ENCODE results near the gene ANKRD28. TPM values are rescaled to one million over a fixed set of nuclear protein-coding genes. Genes with fewer than 3 reads are reported as not detected.

The ANKRD28 gene
- total and polyA plus RNA-seq, 2 of the 8 experiments (the other 6 are each of a cell fraction or from before 2014, with no cell fraction given), result 39.1 to 61.7 TPM

DNA sequence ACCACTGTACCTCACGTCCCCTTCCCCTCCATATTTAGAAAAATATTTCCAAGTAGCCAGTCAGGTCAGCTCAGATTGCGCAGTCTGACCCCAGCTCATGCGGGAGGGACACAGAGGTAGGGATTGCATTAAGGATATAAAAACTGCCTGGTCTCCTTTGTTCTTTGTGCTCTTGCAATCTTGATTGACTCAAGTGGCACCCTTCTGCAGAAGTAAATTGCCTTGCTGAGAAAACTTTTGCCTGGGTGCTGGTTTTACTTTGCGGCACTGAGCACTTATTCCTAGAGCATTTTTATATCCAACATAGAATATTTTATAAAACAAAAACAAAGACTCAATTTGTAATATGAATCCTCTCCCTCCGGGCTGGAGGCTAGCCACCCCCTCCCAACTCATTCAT lies 141.4 kb downstream of the ANKRD28 start (continued):
- TF ChIP-seq, protein P1, sequence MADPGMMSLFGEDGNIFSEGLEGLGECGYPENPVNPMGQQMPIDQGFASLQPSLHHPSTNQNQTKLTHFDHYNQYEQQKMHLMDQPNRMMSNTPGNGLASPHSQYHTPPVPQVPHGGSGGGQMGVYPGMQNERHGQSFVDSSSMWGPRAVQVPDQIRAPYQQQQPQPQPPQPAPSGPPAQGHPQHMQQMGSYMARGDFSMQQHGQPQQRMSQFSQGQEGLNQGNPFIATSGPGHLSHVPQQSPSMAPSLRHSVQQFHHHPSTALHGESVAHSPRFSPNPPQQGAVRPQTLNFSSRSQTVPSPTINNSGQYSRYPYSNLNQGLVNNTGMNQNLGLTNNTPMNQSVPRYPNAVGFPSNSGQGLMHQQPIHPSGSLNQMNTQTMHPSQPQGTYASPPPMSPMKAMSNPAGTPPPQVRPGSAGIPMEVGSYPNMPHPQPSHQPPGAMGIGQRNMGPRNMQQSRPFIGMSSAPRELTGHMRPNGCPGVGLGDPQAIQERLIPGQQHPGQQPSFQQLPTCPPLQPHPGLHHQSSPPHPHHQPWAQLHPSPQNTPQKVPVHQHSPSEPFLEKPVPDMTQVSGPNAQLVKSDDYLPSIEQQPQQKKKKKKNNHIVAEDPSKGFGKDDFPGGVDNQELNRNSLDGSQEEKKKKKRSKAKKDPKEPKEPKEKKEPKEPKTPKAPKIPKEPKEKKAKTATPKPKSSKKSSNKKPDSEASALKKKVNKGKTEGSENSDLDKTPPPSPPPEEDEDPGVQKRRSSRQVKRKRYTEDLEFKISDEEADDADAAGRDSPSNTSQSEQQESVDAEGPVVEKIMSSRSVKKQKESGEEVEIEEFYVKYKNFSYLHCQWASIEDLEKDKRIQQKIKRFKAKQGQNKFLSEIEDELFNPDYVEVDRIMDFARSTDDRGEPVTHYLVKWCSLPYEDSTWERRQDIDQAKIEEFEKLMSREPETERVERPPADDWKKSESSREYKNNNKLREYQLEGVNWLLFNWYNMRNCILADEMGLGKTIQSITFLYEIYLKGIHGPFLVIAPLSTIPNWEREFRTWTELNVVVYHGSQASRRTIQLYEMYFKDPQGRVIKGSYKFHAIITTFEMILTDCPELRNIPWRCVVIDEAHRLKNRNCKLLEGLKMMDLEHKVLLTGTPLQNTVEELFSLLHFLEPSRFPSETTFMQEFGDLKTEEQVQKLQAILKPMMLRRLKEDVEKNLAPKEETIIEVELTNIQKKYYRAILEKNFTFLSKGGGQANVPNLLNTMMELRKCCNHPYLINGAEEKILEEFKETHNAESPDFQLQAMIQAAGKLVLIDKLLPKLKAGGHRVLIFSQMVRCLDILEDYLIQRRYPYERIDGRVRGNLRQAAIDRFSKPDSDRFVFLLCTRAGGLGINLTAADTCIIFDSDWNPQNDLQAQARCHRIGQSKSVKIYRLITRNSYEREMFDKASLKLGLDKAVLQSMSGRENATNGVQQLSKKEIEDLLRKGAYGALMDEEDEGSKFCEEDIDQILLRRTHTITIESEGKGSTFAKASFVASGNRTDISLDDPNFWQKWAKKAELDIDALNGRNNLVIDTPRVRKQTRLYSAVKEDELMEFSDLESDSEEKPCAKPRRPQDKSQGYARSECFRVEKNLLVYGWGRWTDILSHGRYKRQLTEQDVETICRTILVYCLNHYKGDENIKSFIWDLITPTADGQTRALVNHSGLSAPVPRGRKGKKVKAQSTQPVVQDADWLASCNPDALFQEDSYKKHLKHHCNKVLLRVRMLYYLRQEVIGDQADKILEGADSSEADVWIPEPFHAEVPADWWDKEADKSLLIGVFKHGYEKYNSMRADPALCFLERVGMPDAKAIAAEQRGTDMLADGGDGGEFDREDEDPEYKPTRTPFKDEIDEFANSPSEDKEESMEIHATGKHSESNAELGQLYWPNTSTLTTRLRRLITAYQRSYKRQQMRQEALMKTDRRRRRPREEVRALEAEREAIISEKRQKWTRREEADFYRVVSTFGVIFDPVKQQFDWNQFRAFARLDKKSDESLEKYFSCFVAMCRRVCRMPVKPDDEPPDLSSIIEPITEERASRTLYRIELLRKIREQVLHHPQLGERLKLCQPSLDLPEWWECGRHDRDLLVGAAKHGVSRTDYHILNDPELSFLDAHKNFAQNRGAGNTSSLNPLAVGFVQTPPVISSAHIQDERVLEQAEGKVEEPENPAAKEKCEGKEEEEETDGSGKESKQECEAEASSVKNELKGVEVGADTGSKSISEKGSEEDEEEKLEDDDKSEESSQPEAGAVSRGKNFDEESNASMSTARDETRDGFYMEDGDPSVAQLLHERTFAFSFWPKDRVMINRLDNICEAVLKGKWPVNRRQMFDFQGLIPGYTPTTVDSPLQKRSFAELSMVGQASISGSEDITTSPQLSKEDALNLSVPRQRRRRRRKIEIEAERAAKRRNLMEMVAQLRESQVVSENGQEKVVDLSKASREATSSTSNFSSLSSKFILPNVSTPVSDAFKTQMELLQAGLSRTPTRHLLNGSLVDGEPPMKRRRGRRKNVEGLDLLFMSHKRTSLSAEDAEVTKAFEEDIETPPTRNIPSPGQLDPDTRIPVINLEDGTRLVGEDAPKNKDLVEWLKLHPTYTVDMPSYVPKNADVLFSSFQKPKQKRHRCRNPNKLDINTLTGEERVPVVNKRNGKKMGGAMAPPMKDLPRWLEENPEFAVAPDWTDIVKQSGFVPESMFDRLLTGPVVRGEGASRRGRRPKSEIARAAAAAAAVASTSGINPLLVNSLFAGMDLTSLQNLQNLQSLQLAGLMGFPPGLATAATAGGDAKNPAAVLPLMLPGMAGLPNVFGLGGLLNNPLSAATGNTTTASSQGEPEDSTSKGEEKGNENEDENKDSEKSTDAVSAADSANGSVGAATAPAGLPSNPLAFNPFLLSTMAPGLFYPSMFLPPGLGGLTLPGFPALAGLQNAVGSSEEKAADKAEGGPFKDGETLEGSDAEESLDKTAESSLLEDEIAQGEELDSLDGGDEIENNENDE (IDR thresholded peaks at IDR 0.05; ENCODE audit: insufficient replicate concordance, low read length), result no peak
- TF ChIP-seq EZH2 (IDR thresholded peaks at IDR 0.05; ENCODE audit: low read depth, low read length, severe bottlenecking) (no peak), BRCA1 (IDR thresholded peaks at IDR 0.05; ENCODE audit: low read depth, low read length) (no peak), JUN (IDR thresholded peaks at IDR 0.05; ENCODE audit: low read depth, low read length) (no peak)
- TF ChIP-seq, protein P2, sequence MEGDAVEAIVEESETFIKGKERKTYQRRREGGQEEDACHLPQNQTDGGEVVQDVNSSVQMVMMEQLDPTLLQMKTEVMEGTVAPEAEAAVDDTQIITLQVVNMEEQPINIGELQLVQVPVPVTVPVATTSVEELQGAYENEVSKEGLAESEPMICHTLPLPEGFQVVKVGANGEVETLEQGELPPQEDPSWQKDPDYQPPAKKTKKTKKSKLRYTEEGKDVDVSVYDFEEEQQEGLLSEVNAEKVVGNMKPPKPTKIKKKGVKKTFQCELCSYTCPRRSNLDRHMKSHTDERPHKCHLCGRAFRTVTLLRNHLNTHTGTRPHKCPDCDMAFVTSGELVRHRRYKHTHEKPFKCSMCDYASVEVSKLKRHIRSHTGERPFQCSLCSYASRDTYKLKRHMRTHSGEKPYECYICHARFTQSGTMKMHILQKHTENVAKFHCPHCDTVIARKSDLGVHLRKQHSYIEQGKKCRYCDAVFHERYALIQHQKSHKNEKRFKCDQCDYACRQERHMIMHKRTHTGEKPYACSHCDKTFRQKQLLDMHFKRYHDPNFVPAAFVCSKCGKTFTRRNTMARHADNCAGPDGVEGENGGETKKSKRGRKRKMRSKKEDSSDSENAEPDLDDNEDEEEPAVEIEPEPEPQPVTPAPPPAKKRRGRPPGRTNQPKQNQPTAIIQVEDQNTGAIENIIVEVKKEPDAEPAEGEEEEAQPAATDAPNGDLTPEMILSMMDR (IDR thresholded peaks at IDR 0.05; ENCODE audit: control extremely low read depth in 1 of 3, insufficient read depth in 1 of 3, low read depth in 1 of 3, low read length in 3 of 3), result no peak
